Measurements from ENCODE around the gene DBNDD2. TPM values are rescaled to one million over a fixed set of nuclear protein-coding genes. Genes with fewer than 3 reads are reported as not detected.

The DBNDD2 gene
- total RNA-seq, 1 experiment from 2014 or later = 74.3 TPM

GRCh38 chr20:45366631-45367030, 41.5 kb upstream of the DBNDD2 start:
- Mint-ChIP-seq H3K27ac (ENCODE audit: unreplicated experiment) (no peak overlapping the region), H3K36me3 (ENCODE audit: insufficient read depth, unreplicated experiment) (peaks cover 36% of the 10 kb centered on the region), H3K27me3 (ENCODE audit: insufficient read depth, unreplicated experiment) (no peaks in the 10 kb centered on the region), H3K4me3 (ENCODE audit: unreplicated experiment) (no peak overlapping the region), H3K9me3 (ENCODE audit: unreplicated experiment) (no peaks in the 10 kb centered on the region), H3K4me1 (ENCODE audit: low read depth, unreplicated experiment) (peaks cover 14% of the 10 kb centered on the region)
- no peak for TF ChIP-seq CTCF (IDR thresholded peaks at IDR 0.05; ENCODE audit: insufficient read depth in 1 of 2, low read depth in 1 of 2, low read length in 1 of 2, severe bottlenecking in 1 of 2, unreplicated experiment in 1 of 2)
- Histone ChIP-seq H3K27me3 (replicated peaks; ENCODE audit: control insufficient read depth, insufficient read depth, low read length) (no peaks in the 10 kb centered on the region), H3K36me3 (ENCODE audit: control insufficient read depth, insufficient read depth, low read length) (peaks cover 4% of the 10 kb centered on the region), H3K9me3 (no peaks in the 10 kb centered on the region), H3K4me3 (ENCODE audit: low read depth, low read length) (no peak overlapping the region), H3K4me1 (peaks cover 10% of the 10 kb centered on the region)
- ChIA-PET CTCF (interaction anchor here (8.0 kb wide), 1 partner anchor 43 kb away, joined by 134 read pairs; no protein-coding TSS in a partner anchor), POLR2A (interaction anchor here (10.3 kb wide), 1 partner anchor 22 kb away, joined by 229 read pairs; the partner anchor contains the start of gene SDC4)
- no TSS peak for BruUV-seq (replicated peaks)
- intact Hi-C loops (cut with micrococcal nuclease; ENCODE audit: unreplicated experiment) = no loop called here
- no peak for DNase-seq

GRCh38 chr20:45367126-45367525, 41.0 kb upstream of the DBNDD2 start:
- H3K36me3 Mint-ChIP-seq (ENCODE audit: insufficient read depth, unreplicated experiment) = peaks cover 36% of the 10 kb centered on the region
- DNase-seq = no peak
- Histone ChIP-seq H3K36me3 (ENCODE audit: control insufficient read depth, insufficient read depth, low read length) (peaks cover 4% of the 10 kb centered on the region), H3K9me3 (no peaks in the 10 kb centered on the region), H3K27me3 (replicated peaks; ENCODE audit: control insufficient read depth, insufficient read depth, low read length) (no peaks in the 10 kb centered on the region), H3K4me1 (peaks cover 5% of the 10 kb centered on the region), H3K4me3 (ENCODE audit: low read depth, low read length) (no peak overlapping the region)
- H3K27ac Mint-ChIP-seq (ENCODE audit: unreplicated experiment) = no peak overlapping the region
- TF ChIP-seq CTCF (IDR thresholded peaks at IDR 0.05; ENCODE audit: insufficient read depth in 1 of 2, low read depth in 1 of 2, low read length in 1 of 2, severe bottlenecking in 1 of 2, unreplicated experiment in 1 of 2) = no peak
- peaks cover 14% of the 10 kb centered on the region for H3K4me1 Mint-ChIP-seq (ENCODE audit: low read depth, unreplicated experiment)
- ChIA-PET POLR2A (no interaction called here), CTCF (interaction anchor here (0.7 kb wide), 1 partner anchor 44 kb away, joined by 3 read pairs; no protein-coding TSS in a partner anchor)
- no peaks in the 10 kb centered on the region for H3K27me3 Mint-ChIP-seq (ENCODE audit: insufficient read depth, unreplicated experiment)
- no peak overlapping the region for H3K4me3 Mint-ChIP-seq (ENCODE audit: unreplicated experiment)
- BruUV-seq (replicated peaks) = no TSS peak
- no peaks in the 10 kb centered on the region for H3K9me3 Mint-ChIP-seq (ENCODE audit: unreplicated experiment)
- intact Hi-C loops (cut with micrococcal nuclease; ENCODE audit: unreplicated experiment) = no loop called here

- DNase-seq = no peak
- H3K27ac Mint-ChIP-seq (ENCODE audit: unreplicated experiment) = no peak overlapping the region
- no peak overlapping the region for H3K4me3 ChIP-seq (ENCODE audit: low read depth, low read length)
- no TSS peak for BruUV-seq (replicated peaks)
- no peaks in the 10 kb centered on the region for H3K9me3 Mint-ChIP-seq (ENCODE audit: unreplicated experiment)
- peaks cover 26% of the 10 kb centered on the region for H3K36me3 Mint-ChIP-seq (ENCODE audit: insufficient read depth, unreplicated experiment)
- no peaks in the 10 kb centered on the region for H3K27me3 ChIP-seq (replicated peaks; ENCODE audit: control insufficient read depth, insufficient read depth, low read length)
- H3K4me1 Mint-ChIP-seq (ENCODE audit: low read depth, unreplicated experiment) = peaks cover 7% of the 10 kb centered on the region
- no peak overlapping the region for H3K4me3 Mint-ChIP-seq (ENCODE audit: unreplicated experiment)
- intact Hi-C loops (cut with micrococcal nuclease; ENCODE audit: unreplicated experiment) = no loop called here
- ChIA-PET POLR2A (interaction anchor here (1.0 to 1.1 kb wide), 2 partner anchors 9 to 68 kb away, joined by 3 to 5 read pairs; no protein-coding TSS in a partner anchor), CTCF (interaction anchor here (0.5 to 1.1 kb wide), 3 partner anchors 46 to 119 kb away, joined by 3 to 5 read pairs (median 4); no protein-coding TSS in a partner anchor)
- no peak for TF ChIP-seq CTCF (IDR thresholded peaks at IDR 0.05; ENCODE audit: insufficient read depth in 1 of 2, low read depth in 1 of 2, low read length in 1 of 2, severe bottlenecking in 1 of 2, unreplicated experiment in 1 of 2)
- H3K4me1 ChIP-seq = no peaks in the 10 kb centered on the region; the same call in 1 of the 2 replicates
- H3K36me3 ChIP-seq (ENCODE audit: control insufficient read depth, insufficient read depth, low read length) = peaks cover 4% of the 10 kb centered on the region
- no peaks in the 10 kb centered on the region for H3K9me3 ChIP-seq
- H3K27me3 Mint-ChIP-seq (ENCODE audit: insufficient read depth, unreplicated experiment) = no peaks in the 10 kb centered on the region
Measured at GRCh38 chr20:45368221-45368980, 39.7 kb upstream of the DBNDD2 start.
